GM18861 (cell line): ENCODE measurements around the gene SND1.

Source experiments
- ATAC-seq: cut with Tn5 transposase; IDR thresholded peaks from one replicate; pipeline ENCODE4 v1.9.1; 2021; ENCODE audit not compliant: unreplicated experiment

SND1 gene

DNA sequence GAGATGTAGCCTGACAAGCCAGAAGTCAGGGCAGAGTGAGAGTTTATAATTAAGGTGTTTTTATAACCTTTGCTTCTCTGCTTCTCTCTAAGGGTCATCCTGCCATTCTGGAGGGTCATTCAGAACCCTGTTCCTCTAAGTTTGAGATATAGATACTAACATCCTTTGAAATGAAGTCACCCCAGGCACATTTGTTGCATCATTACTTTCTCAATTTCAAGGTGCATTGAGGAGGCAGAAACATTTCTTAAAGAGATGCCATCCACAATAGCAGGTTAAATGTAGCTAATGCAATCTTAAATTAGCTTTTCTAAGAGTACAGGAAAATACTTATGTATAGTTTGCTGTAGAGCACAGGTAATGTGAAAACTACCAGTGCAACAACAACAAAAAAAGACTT, 272.9 kb downstream of the SND1 start:
- no peak for ATAC-seq

DNA sequence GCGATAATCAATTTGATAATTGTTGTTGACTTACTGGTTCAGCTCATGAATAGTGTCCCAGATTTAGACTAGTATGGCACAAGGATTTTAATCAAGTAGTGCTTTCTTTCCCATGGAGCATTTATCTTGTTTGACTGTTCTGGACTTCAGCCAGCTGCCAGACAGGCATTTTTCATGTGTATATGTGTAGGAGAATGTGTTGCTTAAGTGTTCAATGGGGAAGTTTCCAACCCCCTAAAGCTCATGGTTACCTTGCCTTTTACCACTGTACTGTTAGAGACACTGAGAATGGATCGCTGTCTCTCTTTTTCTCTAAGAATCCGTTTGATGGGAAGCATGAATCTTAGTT, 275.3 kb downstream of the SND1 start:
- ATAC-seq = no peak

DNA sequence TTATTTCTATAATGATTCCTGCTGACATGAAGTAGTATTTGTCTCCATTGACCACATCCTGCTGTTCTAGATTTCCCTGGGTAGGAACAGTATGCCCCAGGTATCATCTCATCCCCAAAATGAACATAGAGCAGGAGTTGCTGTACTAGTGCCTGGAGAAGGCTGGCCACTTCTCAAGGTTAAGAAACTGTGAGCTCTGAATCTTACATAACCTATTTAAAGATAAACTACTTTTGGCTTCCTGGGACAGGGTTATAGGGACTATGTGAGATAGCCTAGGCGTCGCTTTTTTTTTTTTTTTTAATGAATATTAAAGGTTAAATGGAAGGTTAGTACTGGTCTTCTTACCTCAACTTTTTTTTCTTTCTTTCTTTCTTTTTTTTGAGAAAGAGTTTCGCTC, 276.2 kb downstream of the SND1 start:
- ATAC-seq = no peak

DNA sequence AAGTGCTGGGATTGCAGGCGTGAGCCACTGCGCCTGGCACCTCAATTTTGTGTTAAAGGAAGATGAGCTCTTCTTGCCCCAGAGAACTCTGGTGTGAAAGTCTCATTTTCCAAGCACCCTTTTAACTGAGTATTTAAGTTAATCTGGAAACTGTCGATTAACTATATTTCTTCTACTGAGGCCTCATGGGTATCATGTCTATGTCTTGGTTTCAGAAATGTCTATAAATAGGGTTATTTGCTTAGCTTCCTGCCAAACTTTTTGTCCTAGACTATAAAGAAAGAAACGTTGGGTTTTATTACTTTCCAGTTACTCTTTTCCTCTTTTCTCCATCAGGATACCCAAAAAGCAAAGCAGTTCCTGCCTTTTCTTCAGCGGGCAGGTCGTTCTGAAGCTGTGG, 276.9 kb downstream of the SND1 start:
- no peak for ATAC-seq

DNA sequence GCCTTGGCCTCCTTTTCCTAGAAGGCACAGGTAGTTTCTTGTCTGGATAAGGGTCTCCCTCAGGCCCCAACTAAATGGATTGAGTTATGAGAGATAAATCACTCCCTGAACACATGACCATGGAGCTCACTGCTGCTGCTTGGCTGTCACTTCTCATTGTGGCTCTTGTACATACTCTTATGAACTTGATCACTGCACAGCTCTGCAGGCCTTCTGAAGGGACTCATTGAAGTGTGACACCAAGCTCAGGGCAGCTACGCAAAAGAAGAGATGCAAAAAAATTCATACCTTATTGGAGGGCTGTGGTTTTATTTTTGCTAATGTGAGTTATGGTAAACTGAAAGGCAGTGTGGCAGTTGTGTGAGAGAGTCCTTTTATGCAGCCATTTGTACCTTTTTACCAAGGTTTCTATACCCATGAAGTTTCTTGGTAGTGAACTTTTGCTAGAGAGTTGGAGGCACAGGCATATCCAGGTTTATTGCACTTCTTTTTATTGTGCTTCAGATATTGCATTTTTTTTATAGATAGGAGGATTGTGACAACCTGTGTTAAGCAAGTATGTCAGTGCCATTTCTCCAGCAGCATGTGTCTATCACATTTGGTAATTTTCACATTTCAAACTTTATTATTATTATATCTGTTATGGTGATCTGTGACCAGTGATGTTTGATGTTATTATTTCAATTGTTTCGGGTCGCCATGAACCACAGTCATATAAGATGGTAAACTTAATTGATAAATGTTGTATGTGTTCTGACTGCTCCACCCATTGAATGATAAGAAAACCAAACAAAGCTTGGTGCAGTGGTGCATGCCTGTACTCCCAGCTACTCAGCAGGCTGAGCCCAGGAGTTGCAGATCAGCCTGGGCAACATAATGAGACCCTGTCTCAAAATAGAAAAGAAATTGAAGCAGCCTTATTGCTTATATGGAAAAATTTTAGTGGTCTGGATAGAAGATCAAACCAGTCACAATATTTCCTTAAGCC, 278.6 kb downstream of the SND1 start:
- no peak for ATAC-seq

DNA sequence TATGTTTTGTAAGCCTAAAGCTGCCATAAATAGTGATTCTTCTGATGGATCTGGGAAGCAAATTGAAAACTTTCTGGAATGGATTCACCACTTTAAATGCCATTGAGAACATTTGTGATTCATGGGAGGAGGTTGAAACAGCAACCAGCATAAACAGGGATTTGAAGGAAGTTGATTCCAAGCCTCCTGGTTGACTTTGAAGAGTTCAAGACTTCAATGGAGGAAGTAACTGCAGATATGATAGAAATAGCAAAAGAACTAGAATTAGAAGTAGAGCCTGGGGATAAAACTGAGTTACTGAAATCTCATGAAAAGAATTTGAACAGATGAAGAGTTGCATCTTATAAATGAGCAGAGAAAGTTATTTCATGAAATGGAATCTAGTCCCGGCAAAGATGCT, 280.1 kb downstream of the SND1 start:
- no peak for ATAC-seq

DNA sequence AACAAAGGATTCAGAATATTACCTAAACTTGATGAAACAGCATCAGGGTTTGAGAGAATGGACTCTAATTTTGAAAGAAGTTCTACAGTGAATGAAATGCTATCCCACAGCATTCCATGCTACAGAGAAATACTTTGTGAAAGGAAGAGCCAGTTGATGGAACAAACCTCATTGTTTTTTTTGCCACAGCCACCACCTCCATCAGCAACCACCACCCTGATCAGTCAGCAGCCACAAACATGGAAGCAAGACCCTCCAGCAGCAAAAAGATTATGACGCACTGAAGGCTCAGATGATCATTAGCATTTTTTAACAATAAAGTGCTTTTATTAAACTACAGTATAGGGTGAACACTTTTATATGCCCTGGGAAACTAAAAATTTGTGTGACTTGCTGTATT, 280.5 kb downstream of the SND1 start:
- no peak for ATAC-seq

DNA sequence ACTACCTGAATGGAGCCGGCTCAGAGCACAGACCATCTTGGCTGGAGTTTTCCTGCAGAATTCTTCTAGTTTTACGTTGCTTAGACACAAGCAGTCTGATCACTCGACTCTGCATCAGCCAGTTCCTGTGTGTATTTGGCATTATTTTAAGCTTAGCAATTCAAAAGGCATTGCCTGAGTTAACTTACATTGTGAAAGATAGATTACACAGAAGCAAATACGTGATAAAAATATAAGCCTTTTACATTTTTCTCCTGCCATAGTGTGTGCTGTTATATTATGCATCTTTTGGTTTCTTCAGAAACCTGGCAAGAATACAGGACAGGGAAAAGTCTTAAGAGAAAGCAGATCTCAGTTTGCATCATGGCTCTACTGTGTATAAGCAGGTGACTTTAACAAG, 281.2 kb downstream of the SND1 start:
- ATAC-seq = no peak

DNA sequence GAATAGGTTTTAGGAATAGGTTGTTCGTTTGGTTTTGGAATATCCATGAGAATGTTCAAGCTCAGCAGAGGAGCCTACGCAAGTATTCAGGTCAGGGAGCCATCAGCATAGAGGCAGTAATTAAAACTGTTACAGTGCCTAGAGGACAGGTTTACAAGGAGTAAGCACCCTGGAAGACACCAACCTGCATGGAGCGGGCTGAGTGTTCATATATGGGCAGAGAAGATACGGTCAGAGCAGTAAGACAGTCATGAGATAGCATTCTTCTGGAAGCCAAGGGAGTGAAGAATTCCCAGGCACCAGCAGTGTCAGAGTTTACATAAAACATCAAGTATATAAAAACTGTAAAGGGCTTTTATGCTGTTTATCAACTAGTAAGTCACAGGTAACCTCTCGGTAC, 282.7 kb downstream of the SND1 start:
- no peak for ATAC-seq

DNA sequence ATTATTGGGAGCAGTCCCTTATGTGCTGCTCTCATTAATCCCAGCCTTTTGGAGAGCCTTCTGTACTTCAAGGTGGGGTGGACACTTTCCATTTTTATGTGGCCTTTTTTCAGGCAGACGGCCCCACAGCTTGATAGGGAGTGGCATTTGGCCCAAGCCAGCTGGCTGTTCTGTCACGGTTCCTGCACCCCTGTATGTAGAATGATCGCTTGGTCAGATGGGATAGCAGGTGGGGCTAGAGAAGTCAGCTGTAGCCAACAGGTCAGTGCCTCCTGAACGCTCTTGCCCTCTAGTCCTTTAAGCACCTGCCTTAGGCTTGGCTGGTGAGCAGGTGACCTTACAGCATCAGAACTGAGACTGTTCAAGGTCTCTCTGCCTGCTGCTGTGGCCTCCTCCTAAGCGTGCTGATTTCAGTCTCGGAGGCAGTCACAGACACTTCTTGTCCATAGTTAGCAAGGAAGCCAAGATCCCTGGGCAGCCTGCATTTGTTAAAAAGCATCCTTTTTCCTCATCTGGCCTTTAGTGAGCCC, 283.9 kb downstream of the SND1 start:
- ATAC-seq = no peak

DNA sequence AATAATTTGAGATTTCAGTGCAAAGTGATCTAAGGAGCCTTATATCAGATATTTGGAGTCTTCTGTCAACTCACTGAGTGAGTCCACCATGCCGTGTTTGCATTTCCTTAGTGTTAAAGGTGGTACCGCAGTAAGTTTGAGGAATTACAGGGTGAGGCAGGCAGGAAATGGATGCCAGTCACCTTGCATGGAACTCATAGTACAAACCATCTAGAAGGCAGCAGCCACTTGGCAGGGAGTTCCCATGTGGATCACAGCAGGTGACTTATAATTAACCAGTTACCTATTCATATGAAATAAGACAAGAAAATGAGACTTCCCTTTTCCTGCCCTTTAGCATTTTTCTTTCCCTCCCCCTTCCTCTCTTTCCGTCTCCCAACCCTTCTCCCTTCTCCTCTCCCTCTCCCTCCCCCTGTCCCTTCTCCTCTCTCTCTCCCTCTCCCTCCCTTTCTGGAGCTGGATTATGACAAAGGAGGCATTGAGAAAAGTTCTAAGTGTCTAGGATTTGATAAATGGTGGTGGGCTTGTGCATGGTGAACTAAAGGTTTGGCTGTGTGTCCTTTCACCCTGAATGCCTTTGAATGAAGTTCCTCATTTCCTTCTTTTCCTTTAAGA, 285.2 kb downstream of the SND1 start:
- ATAC-seq = no peak

DNA sequence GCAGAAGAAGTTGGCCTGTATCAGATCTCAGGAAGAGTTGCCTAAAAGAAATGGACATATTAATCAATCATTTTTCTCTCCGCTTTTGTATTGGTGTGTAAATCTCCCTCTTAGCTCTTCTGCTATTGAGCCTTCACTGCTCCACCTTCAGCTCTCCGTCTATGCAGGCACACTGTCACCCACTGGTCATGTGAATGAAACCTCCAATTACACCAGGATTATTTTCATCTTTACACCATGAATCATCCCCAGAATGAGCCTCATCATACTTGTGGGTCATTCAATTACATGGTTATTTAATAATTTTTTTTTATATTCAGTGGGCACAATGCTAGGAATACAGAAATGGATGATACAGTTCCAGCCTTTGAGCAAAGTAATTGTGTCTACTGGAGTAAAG, 286.6 kb downstream of the SND1 start:
- no peak for ATAC-seq

DNA sequence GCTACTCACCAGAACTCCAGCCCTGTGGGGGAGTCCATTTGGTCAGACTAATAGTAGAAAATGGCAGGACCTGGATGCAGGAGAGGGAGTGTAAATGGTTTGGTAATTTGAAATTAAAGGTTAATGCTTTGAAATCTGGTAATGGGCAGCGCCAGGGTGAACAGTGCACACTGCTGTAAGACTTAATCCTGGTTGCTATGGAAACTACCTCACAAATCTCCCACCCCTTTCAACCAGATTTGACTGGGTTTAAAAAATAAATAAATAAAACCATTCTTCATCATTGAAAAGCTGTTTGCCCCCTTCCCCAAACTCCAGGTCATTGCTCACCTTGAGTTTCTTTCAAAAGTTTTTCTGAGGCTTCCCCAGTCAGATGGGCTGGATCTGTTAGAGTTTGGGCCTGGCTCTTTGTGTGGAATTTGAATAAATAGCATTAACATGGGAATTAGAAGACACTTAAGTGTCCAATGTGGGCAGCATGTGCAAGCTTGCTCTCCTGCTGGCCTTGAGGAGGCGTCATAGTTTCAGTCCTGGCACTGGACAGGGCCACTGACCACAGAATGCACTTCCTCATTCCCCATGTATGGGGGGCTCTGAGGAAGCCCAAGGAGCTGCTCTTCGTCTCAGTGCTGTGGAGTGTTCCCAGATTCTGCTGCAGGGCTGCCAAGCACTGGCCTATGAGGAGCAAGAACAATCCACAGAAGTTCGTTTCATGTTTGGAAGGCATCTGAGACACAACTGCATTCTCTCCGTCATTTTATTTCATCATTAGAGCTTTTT, 288.6 kb downstream of the SND1 start:
- ATAC-seq = no peak

DNA sequence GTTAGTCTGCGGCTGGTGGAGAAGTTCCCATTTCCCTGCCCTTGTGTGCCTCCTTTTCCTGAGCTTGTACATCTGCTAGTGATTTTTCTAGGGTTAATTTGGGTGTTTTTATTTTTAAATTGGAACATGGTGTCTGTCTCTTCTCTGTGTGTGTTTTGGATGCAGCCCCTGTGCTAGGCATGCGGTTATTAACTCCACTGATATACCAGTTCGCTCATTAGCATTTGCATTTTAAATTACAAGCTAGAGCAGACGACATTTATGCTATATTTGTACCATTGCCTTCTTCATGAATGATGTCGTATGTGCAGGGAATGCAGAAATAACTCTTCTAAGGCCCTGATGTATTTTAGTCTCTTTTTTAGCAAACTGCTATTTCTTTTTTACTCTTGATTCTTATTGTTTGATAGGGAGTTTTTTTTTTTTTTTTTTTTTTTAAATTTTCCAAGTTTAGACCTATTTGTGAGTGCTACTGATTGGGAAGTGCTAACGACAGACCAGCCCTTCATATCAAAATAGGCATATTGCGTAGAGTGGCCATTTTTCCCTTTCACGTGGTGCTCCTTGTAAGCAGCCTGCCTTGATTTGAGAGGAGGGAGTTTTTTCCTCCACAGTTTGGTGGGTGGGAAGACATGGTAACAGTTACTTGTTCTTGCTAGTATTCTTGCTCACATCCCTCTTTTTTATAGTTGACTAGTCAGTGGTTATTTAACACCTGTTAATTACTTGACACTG, 289.6 kb downstream of the SND1 start:
- ATAC-seq = no peak

DNA sequence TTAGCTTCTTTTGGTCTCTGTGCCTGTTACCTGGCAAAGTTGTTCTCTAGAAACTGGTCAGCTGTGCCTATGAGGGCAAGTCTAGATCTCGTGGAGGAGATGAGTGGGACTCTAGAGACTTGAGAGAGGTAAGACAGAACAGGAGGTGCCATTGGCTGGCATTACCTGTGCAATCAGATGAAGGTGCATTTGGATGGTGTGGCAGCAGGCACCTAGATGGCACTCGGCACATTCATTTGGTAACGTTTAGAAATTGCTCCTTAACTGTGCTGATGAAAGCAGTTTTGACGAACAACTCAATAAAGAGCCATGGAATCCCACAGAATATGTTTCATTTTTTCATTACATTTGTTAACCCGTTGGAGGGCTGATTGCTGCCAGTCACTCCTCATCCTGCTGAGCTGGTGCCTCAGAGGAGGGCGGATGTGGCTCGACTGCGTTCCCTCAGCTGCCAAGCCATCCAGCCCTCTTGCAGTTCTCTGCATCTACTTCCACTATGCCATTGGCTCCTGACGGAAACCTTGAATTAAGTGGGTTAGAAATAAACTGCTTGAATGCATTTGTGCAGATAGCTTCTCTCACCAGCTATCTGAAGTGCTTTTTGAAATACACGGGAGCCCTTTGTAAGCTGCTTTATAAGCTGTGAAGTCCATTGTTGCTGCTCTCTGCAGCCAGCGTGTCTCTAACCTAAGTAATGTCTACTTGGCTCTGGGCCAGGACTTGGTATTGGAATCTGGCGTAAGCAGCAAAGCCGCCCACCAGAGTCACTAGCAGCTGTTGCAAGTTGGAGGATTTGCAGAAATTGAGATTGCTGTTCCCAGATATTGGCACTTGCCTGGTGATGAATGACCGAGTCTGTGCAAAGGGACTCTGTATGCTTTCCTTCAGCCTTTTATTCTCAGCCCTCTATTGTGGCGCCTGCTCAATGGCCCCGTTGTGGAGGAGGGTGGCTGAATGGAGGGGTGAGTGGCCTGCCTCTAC, 291.8 kb downstream of the SND1 start:
- ATAC-seq = no peak

DNA sequence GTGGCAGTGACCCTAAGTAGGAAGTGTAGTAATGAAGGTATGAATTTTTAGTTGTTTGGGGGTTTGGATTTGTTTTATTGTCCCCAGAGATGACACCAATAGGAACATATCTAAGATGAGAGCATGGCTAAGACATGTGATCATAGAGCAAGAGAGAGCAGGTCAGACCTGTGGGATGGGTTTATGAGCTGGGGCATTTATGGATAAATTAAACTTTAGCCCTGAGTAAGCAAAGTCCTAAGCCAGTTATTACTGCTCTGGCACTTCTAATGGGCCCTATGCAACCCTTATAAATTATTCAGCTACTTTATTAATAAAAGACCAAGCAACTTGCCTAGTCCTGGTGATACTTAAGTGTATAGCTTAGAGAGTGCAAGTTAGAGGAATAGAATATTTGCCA, 294.1 kb downstream of the SND1 start:
- no peak for ATAC-seq

DNA sequence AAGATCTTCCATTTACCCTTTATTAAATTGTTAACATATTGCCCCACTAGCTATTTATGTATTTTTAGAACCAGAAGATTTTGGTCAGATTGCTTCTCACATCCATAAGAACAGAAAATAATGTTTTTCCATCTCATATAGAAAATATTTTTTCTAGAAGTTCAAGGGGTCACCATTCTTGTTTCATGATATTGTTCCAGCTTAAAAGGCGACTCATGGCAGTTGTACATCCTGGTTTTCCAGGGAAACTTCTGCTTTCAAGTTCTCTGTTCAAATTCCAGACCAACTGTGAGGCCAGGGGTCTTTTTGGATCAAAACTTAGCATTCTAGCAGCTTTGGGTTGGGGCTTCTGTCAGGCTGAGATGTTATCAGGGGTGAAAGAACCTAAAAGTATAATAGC, 294.9 kb downstream of the SND1 start:
- ATAC-seq = no peak

DNA sequence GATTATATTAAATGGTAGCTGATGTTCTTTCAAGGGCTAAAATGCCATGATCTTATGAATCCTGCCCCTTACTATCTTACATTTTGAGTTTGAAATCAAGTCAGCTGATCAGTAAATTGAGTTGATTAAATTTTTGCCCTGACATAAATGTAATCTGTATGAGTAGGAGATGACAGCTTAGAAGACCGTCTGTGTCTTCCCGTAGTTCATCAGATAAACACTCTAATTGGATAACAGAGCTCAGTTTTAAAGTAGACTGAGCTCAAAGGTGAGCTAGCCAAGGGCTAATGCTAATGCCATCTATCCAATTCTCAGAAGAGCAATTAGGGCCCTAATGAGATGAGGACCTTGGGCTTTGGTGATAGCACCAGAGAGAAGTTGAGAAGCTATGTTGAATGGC, 296.3 kb downstream of the SND1 start:
- no peak for ATAC-seq

DNA sequence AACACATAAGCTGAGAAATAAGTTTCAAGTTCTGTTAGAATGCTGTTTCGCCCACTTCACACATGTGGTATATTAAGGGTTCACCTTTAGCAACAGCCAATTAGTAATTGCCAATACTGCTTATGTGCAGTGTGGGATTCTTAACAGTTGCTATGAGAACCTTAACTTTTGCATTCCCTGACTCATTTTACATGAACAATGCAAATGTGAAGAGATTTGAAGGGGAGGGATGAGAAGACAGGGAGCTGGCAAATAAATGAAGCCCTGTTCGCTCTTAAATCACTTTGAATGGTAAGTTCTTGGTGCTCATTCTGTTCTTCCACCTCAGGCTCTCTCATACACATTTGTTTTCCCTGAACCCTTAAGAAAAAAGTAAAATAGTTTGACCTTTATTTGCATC, 296.9 kb downstream of the SND1 start:
- no peak for ATAC-seq

DNA sequence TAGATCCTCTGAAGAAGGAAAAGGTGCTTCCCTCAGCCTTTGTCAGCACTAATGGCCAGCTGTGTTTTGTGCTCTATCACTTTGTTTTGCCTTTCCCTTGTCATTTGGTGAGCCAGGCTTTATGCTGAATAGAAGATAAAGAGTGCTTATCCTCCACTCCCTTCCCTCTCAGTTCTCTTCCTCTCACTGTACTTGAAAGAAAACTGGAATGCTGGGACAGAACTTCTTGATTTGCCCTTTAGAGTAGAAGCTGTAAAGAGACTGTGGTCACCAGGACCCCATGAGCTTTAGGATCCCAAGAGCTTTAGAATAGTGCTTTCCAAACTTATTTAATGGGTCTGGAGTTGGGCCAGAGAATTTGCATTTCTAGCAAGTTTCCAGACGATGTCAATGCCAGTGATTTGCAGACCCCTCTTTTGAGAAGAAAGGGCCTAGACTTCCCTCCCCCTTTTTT, 297.8 kb downstream of the SND1 start:
- ATAC-seq = no peak
